LNCaP clone FGC (cell line): ENCODE measurements around the gene COQ9.

Source experiments
- DNase-seq: peaks from one replicate; pipeline ENCODE4 v3.0.0-alpha.2; 2011; ENCODE audit warnings: low read depth
- H3K4me3 ChIP-seq: 2 replicates; pipeline ENCODE4 v1.5.1; 2011; ENCODE audit warnings: mild to moderate bottlenecking, low read depth, low read length, control low read depth
- CTCF ChIP-seq: IDR thresholded peaks from 2 replicates; pipeline ENCODE4 v1.5.1; 2012; ENCODE audit warnings: mild to moderate bottlenecking; ENCODE audit not compliant: control insufficient read depth, insufficient read depth; ENCODE audit errors: extremely low read depth

COQ9 gene

GRCh38 chr16:57471852-57472664 is 24.8 kb downstream of the COQ9 start:
- DNase-seq = no peak
- no peak overlapping the region for H3K4me3 ChIP-seq
- TF ChIP-seq CTCF = no peak

GRCh38 chr16:57472665-57473060 is 25.4 kb downstream of the COQ9 start:
- DNase-seq = no peak
- no peak for TF ChIP-seq CTCF

DNA sequence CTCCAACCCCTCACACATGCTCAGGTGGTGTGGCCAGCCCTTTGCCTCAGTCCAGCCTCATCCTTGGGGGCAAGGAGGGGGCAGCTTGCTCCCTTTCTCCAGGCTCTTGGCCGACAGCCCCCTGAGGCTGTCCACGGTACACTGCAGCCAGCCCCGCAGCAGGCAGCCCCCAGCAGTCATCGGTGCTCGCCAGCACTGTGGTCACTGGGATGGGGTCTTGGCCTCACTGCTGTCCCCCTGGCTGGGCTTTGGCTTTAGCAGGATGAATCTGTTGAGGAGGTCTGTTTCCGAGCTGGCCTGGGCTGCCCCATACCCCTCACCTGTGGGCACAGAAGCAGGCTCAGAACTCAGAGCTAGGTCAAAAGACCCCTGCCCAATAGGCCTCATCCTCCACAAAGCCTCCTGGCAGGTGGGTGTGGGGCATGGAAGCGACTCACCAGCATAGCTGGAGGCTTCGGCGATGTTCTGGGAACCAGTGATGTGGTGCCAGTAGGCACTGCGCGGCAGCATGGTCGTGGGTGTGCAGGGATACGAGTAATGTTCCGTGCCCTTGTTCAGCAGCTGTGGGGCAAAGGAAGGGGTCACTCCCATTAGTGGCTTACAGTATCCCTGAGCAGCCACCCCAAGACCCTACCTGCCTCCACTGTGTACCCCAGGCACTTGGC is 26.0 kb downstream of the COQ9 start:
- no peak overlapping the region for H3K4me3 ChIP-seq
- TF ChIP-seq CTCF = no peak
- no peak for DNase-seq

More at GRCh38 chr16:57472665-57473060, 25.4 kb downstream of the COQ9 start:
- no peak overlapping the region for H3K4me3 ChIP-seq

DNA sequence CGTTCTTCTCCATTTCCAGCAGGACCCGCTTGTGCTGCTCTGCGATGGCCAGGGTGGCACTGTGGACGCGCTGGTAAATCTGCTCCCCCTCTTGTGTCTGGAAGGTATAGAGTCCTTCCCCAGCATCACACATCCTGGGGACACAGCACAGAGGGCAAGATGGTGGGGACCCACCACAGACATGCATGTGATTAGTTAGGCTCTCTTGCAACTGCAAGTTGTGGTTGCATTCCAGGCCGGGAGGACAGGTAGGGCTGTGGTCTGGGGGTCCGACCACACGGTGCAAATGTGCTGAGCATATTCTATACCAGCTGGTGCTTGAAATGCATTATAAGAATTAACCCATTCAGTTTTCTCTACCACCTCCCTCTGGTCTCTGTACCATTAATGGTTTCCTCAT is 26.6 kb downstream of the COQ9 start:
- DNase-seq = no peak
- H3K4me3 ChIP-seq = no peak overlapping the region
- no peak for TF ChIP-seq CTCF

DNA sequence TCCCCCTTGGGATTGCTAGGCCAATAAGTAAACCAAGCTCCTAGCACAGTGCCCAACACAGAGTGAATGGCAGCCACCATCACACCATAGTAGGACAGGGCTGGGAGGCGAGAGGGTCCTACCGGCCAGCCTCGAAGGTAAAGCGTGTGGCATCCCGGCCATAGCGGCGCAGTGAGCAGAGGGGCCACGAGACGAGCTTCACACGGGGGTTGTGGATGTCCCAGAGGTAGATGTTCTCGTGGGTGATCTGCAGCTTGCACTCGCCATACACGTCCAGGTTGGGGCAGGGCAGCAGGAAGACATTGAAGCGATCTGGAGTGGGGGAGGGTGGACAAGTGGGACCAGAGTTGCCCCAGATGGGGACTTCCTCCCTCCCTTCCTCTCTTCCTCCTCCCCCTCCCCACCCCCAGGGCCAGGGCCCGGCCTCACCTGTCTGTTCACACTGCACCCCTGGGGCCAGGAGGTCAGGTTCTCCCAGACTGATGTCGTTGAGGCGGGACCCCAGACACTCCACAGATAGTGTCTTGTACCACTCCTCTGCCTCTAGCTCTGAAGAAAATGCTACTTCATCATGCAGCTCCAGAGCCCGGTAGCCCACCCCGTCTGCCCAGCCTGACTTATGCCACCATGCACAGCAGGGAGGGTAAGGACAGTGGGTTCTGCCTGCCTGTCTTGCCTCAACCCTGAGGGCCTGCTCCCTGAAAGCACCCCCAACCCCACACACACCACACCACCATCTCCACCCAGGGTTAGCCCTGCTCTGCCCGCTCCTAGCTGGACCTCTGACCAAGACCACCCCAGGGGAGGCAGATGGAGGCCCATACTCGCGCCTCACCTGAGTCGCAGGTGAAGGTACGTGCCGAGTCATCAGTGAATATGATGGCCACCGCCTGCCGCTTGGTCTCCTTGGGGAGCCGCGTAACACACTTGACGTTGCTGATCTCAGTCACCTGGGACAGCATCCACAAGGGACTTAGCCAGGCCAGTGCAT is 27.7 kb downstream of the COQ9 start:
- TF ChIP-seq CTCF = no peak
- no peak for DNase-seq
- no peak overlapping the region for H3K4me3 ChIP-seq

DNA sequence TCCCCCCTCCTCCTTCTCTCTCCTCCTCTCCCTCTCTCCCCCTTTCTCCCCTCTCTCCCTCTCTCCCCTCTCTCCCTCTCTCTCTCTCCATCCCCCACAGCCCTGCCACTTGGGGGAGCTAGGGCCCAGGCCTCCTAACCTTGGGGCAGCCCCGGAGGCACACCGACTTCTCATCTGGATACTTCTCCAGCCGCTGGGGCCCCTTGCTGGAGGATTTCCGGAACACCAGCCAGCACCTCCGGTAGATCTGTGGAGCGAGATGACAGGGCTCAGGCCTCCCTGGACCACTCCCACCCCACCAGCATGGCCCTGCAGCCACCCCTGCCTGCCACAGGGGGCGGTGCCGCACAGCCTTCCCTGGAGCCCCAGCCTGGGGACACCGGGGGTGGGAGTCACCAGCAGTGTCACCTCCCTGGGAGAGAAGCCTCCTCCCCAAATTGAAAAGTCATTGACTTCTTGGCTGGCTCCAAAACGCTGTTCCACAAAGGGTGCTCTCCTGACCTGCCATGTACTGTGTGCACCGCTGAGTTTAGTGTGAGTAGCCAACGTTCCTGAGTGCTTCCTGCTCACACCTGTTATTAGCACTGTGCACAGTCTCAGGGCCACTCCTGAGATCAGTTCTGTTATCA is 28.5 kb downstream of the COQ9 start:
- no peak for DNase-seq
- no peak overlapping the region for H3K4me3 ChIP-seq
- TF ChIP-seq CTCF = no peak
